K562 (cell line): ENCODE measurements around the gene OMP. TPM values are rescaled to one million over a fixed set of nuclear protein-coding genes. Genes with fewer than 3 reads are reported as not detected.

ENCODE experiments used
- ATAC-seq: fragments of 200-7000 bp; cut with Tn5 transposase; 3 replicates; pipeline ENCODE4 v1.9.1; 2020; ENCODE audit warnings: moderate library complexity
- BruUV-seq: library from RNA; stranded (reverse); fragments of 400-500 nt; replicated peaks from 2 replicates; lab custom pipeline; 2021; lab: Mats Ljungman, UMichigan
- CTCF ChIA-PET: fragments of 300-600 bp; formaldehyde crosslinking; extraction: SDS; loops from one replicate; lab custom pipeline; 2021; ENCODE audit warnings: low intra/inter-chr PET ratio; lab: Yijun Ruan, JAX
- POLR2A ChIA-PET: fragments of 300-600, 350-650 bp; sonication (Branson Sonifier 250); formaldehyde crosslinking; extraction: SDS; loops from one replicate; lab custom pipeline; 2021; ENCODE audit warnings: antibody characterized with exemption, inconsistent platforms; lab: Yijun Ruan, JAX
- DNase-seq, 4 experiments: peaks; one replicate each; pipeline versions ENCODE4 v3.0.0 to v3.0.0-alpha.2; 2011 to 2018; ENCODE audit warnings: low spot score in 3 of 4, mixed read lengths in 3 of 4; ENCODE audit errors: extremely low read depth in 1 of 4
- FAIRE-seq: peaks from 2 replicates; lab custom pipeline; 2011; peaks lifted over from hg19 to GRCh38; lab: Jason Lieb, UNC
- H2AFZ ChIP-seq: 2 replicates; pipeline ENCODE4 v1.6.0; 2011; ENCODE audit warnings: low read depth, low read length, control low read depth, inconsistent platforms
- H3K27ac ChIP-seq: fragments of 200-600 bp; 3 replicates; pipeline ENCODE4 v1.8.0; 2011; ENCODE audit warnings: low read depth, mild to moderate bottlenecking, control low read depth, inconsistent platforms, low read length, moderate library complexity, mixed read lengths; ENCODE audit errors: extremely low read depth
- H3K27me3 ChIP-seq, 2 experiments: fragments of 300-600 bp in 1 of 2; 2 replicates in 1 of 2; 3 replicates in 1 of 2; pipeline versions ENCODE4 v1.6.0 to v1.8.0; 2011; ENCODE audit warnings: inconsistent platforms in 2 of 2, low read length in 2 of 2, mild to moderate bottlenecking in 1 of 2, mixed read lengths in 1 of 2, moderate library complexity in 1 of 2; ENCODE audit not compliant: control insufficient read depth in 2 of 2, insufficient read depth in 2 of 2
- H3K36me3 ChIP-seq: fragments of 300-600 bp; 3 replicates; pipeline ENCODE4 v1.8.0; 2011; ENCODE audit warnings: mild to moderate bottlenecking, low read length, inconsistent platforms; ENCODE audit not compliant: control insufficient read depth, insufficient read depth
- H3K4me1 ChIP-seq, 2 experiments: fragments of 200-600 bp in 1 of 2; replicated peaks in 1 of 2; 2 replicates in 1 of 2; 3 replicates in 1 of 2; pipeline versions ENCODE4 v1.5.1 to v1.8.0; 2011; ENCODE audit warnings: inconsistent platforms in 2 of 2, low read length in 2 of 2, mild to moderate bottlenecking in 1 of 2, mixed read lengths in 1 of 2, moderate library complexity in 1 of 2; ENCODE audit not compliant: control insufficient read depth in 2 of 2, insufficient read depth in 2 of 2
- H3K4me2 ChIP-seq: 2 replicates; pipeline ENCODE4 v1.6.1; 2011; ENCODE audit warnings: low read length, control low read depth, inconsistent platforms, mixed read lengths; ENCODE audit not compliant: insufficient read depth
- H3K4me3 ChIP-seq: fragments of 200-600 bp; sonication (generic), shearing (Covaris generic); 2 replicates; pipeline ENCODE4 v1.5.1; 2016; ENCODE audit warnings: control low read depth, inconsistent platforms
- H3K79me2 ChIP-seq: fragments of 200-600 bp; 3 replicates; pipeline ENCODE4 v1.8.0; 2011; ENCODE audit warnings: low read length, inconsistent platforms; ENCODE audit not compliant: control insufficient read depth, insufficient read depth
- H3K9ac ChIP-seq, 2 experiments: 2 replicates each; pipeline versions ENCODE4 v1.6.0 to v1.6.1; 2011; ENCODE audit warnings: low read depth in 2 of 2, low read length in 2 of 2, control low read depth in 1 of 2, inconsistent platforms in 1 of 2, mild to moderate bottlenecking in 1 of 2, mixed read lengths in 1 of 2; ENCODE audit not compliant: insufficient read depth in 1 of 2
- H3K9me1 ChIP-seq: one replicate; pipeline ENCODE4 v1.6.0; 2011; ENCODE audit warnings: inconsistent platforms, mild to moderate bottlenecking, low read length, moderate library complexity; ENCODE audit not compliant: control insufficient read depth, insufficient read depth
- H3K9me3 ChIP-seq: replicated peaks from 2 replicates; pipeline ENCODE4 v1.5.1; 2011; ENCODE audit warnings: low read depth, low read length, inconsistent platforms; ENCODE audit not compliant: control insufficient read depth, insufficient read depth
- H4K20me1 ChIP-seq: replicated peaks from 2 replicates; pipeline ENCODE4 v1.6.1; 2011; ENCODE audit warnings: low read length, inconsistent platforms, mixed read lengths; ENCODE audit not compliant: control insufficient read depth, insufficient read depth
- ATF1 ChIP-seq, 2 experiments: fragments of 450-650 bp in 1 of 2; IDR thresholded peaks; 2 replicates each; pipeline ENCODE4 v1.6.1; 2016; ENCODE audit warnings: missing compliant biosample characterization in 1 of 2, missing genetic modification characterization in 1 of 2
- CEBPB ChIP-seq: fragments of 450-650 bp; IDR thresholded peaks from 2 replicates; pipeline ENCODE4 v1.6.1; 2016; ENCODE audit warnings: missing genetic modification characterization, missing compliant biosample characterization
- SNRNP70 ChIP-seq: fragments of 200-400 bp; formaldehyde crosslinking; optimal IDR thresholded peaks from 2 replicates; pipeline ENCODE3; 2017; ENCODE audit warnings: low read depth, low read length
- SRSF7 ChIP-seq: fragments of 200-400 bp; formaldehyde crosslinking; optimal IDR thresholded peaks from 2 replicates; pipeline ENCODE3; 2017; ENCODE audit warnings: mild to moderate bottlenecking, low read depth, low read length
- TRIM28 ChIP-seq: fragments of 450-650 bp; IDR thresholded peaks from 2 replicates; pipeline ENCODE4 v1.6.1; 2017
- ZFX ChIP-seq: sonication (generic); formaldehyde crosslinking; IDR thresholded peaks from 2 replicates; pipeline ENCODE4 v1.8.0; 2022; ENCODE audit warnings: mild to moderate bottlenecking, missing genetic modification reagents, moderate library complexity
- WGBS: fragments of 100-300 bp; shearing (Covaris generic); methylation state at CpG from one replicate; pipeline ENCODE4 v1.1.6; 2016; ENCODE audit warnings: low coverage, mixed read lengths; ENCODE audit not compliant: insufficient coverage; ENCODE audit errors: missing lambda C conversion rate; 5-methylcytosine and 5-hydroxymethylcytosine counted together
- in situ Hi-C: fragments of 300-500 bp; cut with MboI; formaldehyde crosslinking; loops from 4 replicates; pipeline ENCODE4 v1.15.0; 2018; ENCODE audit warnings: inconsistent platforms, mixed read lengths
- intact Hi-C: fragments of 100-400 bp; cut with micrococcal nuclease; formaldehyde crosslinking; loops from 2 replicates; pipeline ENCODE4 v1.14.2; 2022
- polyA plus RNA-seq, 8 experiments: library from polyadenylated mRNA; depleted of rRNA in 4 of 8; stranded (reverse) in 5 of 8; unstranded in 3 of 8; fragments of >200 nt; fragmentation: Nextera tagmentation in 2 of 8; fragmentation: Illumina TruSeq in 1 of 8; extraction: Ambion mirVana in 2 of 8; extraction: Trizol in 1 of 8; gene quantifications; 2 replicates each; pipeline versions ENCODE4 v1.2.1 to v1.2.3, GENCODE V29; 2011 to 2014; ENCODE audit warnings: inconsistent platforms in 1 of 8, missing spikeins in 1 of 8
- total RNA-seq, 7 experiments: library from RNA; depleted of rRNA in 6 of 7; stranded (reverse); fragments of >200 nt in 6 of 7; fragmentation: Illumina TruSeq in 2 of 7; extraction: Trizol in 2 of 7; gene quantifications; 2 replicates each; pipeline versions ENCODE4 v1.2.1 to v1.2.3, GENCODE V29; 2011 to 2021; ENCODE audit warnings: low replicate concordance in 1 of 7

The OMP gene
- total and polyA plus RNA-seq, 9 of the 15 experiments (the other 6 are each of a cell fraction or from before 2014, with no cell fraction given): not detected

DNA sequence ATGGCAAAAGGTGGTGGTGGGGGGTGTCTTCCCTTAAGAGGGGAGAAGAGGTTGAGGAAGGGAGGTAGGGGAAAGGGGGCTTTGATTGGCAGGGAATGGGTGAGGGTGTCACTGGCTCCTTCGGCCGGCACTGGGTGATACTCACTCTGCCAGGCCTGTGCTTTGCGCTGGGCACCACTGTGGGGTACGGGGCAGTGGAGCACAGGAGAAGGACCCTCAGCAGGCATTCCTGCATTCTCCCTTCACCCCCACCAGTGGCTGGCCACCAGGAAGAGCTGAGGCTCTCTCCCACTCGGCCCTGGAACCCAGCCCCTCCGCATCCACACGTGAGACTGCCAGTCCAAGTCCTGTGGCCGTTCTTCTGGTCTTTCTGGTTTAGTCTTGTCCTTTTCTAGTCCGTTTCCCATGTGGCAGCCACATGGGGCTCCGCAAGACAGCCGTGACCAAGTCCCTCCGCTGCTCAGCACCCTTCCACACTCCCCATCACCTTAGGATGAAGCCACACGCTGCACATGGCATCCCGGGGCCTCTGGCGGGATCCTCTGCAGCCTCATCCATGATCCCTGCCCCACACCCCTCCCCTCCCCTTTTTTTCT lies 27.9 kb upstream of the OMP start:
- H2AFZ ChIP-seq: no peak overlapping the region
- H4K20me1 ChIP-seq: peaks cover 19% of the 10 kb centered on the region
- DNase-seq (no peak), FAIRE-seq (no peak), ATAC-seq (no peak)
- POLR2A ChIA-PET: interaction anchor here (0.9 kb wide), 1 partner anchor 10 kb away, joined by 3 read pairs; no protein-coding TSS in a partner anchor
- 6% methylated on average over 15 of the region's 15 CpGs for WGBS
- TF ChIP-seq SNRNP70 (no peak), ZFX (CRISPR knock-in tag) (no peak), CEBPB (no peak), TRIM28 (no peak), ATF1 (CRISPR knock-in tag; IDR thresholded peaks at IDR 0.05) (no peak), ATF1 (tag; IDR thresholded peaks at IDR 0.05) (no peak), SRSF7 (no peak)
- intact Hi-C loops: no loop called here
- no peak overlapping the region; a peak in 1 of 4 replicates for H3K9ac ChIP-seq
- BruUV-seq: no TSS peak
- peaks cover 0 to 17% of the 10 kb centered on the region in 2 experiments; a peak in 3 of 5 replicates for H3K4me1 ChIP-seq
- H3K9me3 ChIP-seq: no peaks in the 10 kb centered on the region
- H3K27ac ChIP-seq: no peak overlapping the region
- CTCF ChIA-PET: no interaction called here
- no peak overlapping the region for H3K4me3 ChIP-seq
- H3K79me2 ChIP-seq: no peaks in the 10 kb centered on the region
- in situ Hi-C loops: no loop called here
- H3K4me2 ChIP-seq: no peak overlapping the region
- no peaks in the 10 kb centered on the region; the same call in 2 of the 3 replicates for H3K36me3 ChIP-seq
- no peaks in the 10 kb centered on the region for H3K9me1 ChIP-seq
- H3K27me3 ChIP-seq: peaks cover 5 to 56% of the 10 kb centered on the region in 2 experiments; a peak in 3 of 5 replicates
